Fibroblast of the aortic adventitia (primary cell): ENCODE measurements around the gene RAP1GAP2. TPM values are rescaled to one million over a fixed set of nuclear protein-coding genes. Genes with fewer than 3 reads are reported as not detected.

Experiments used
- DNase-seq: peaks from one replicate; pipeline ENCODE4 v3.0.0-alpha.2; 2010; ENCODE audit warnings: low read depth
- H3K4me3 ChIP-seq: 2 replicates; pipeline ENCODE4 v1.5.1; 2011; ENCODE audit warnings: low read depth, mild to moderate bottlenecking, control low read depth, low read length, moderate library complexity
- CTCF ChIP-seq: IDR thresholded peaks from 2 replicates; pipeline ENCODE4 v1.5.1; 2011; ENCODE audit warnings: mild to moderate bottlenecking, low read length, control low read depth, inconsistent platforms; ENCODE audit not compliant: insufficient read depth
- total RNA-seq: library from RNA; depleted of rRNA; stranded (reverse); fragments of >200 nt; gene quantifications from 2 replicates; pipeline ENCODE4 v1.2.3, GENCODE V29; 2012; ENCODE audit warnings: low replicate concordance

RAP1GAP2 gene
- total RNA-seq, 1 donor = 5.0 TPM

- DNase-seq = no peak
- H3K4me3 ChIP-seq = no peak overlapping the region
- no peak for TF ChIP-seq CTCF
These were observed 55.4 kb downstream of the RAP1GAP2 start for GRCh38 chr17:2851615-2852014.

- no peak overlapping the region for H3K4me3 ChIP-seq
- no peak for TF ChIP-seq CTCF
- no peak for DNase-seq
These were observed 56.0 kb downstream of the RAP1GAP2 start for GRCh38 chr17:2852221-2852620.

DNA sequence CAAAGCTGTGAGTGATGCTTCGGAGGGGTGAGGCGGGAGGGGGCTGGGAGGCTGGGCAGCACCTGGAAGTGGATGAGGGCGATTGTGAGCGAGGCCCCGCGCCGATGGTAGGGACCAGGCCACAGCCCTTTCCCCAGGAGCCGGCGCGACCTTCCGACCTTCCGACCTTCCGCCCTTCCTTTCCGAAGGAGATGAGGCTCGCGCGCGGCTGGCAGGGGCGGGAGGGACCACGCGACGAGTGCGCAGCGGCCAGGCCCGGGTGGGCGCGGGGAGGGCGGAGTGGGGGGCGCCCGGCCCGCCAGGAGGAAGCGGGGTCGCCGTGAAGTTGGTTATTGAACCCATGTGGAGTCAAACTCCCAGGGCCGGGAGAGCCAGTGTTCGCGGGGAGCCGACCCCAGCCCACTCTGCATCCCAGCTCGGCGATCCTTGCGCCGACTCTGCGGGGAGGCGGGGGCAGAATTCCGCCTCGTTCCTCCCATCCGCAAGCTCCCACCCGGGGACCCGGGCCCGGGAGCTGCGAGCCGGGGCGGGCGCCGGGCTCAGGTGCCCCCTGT, 56.6 kb downstream of the RAP1GAP2 start:
- no peak for TF ChIP-seq CTCF
- peak overlapping the region; percentile 51 for H3K4me3 ChIP-seq
- DNase-seq = no peak

DNA sequence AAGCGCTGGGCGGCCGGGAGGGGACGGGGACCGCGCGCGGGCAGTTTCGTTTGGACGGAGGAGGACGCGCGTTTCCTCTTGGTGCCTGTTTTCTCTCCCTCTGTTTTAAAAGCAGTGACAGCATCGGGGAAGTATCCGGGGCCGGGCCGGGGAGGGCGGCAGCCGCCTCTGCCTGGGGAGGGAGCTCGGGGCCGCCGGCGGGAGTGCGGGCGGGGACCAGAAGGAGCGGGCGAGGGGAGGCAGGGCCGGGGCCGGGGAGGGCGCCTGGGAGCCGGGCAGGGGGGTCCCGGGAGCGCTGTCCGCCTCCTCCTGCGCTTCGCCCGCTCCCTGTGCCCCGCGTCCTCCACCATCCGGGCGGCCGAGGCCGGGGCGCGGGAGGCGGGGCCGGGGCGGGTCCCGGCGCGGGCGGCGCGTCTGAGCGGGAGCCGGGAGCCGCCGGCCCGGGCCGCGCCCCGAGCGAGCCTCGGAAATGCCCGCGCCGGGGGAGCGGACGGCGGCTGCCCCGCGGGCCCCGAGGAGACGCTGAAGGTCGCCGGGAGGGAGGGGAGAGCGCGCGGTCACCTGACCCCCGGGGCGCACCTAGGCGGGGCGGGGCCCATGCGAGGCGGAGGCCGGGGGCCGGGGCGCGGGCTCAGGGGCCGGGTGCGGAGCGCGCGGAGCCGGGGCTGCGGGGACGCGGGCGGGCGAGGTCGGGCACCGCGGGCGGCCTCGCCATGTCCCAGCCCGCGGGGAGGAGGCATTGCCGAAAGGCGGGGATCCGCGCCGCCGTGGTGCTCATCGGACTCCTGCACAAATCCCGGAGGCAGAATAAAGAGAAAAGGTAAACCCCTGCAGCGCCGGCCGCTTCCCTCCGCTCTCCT, 57.3 kb downstream of the RAP1GAP2 start:
- peak; percentile 15 for DNase-seq
- no peak for TF ChIP-seq CTCF

DNA sequence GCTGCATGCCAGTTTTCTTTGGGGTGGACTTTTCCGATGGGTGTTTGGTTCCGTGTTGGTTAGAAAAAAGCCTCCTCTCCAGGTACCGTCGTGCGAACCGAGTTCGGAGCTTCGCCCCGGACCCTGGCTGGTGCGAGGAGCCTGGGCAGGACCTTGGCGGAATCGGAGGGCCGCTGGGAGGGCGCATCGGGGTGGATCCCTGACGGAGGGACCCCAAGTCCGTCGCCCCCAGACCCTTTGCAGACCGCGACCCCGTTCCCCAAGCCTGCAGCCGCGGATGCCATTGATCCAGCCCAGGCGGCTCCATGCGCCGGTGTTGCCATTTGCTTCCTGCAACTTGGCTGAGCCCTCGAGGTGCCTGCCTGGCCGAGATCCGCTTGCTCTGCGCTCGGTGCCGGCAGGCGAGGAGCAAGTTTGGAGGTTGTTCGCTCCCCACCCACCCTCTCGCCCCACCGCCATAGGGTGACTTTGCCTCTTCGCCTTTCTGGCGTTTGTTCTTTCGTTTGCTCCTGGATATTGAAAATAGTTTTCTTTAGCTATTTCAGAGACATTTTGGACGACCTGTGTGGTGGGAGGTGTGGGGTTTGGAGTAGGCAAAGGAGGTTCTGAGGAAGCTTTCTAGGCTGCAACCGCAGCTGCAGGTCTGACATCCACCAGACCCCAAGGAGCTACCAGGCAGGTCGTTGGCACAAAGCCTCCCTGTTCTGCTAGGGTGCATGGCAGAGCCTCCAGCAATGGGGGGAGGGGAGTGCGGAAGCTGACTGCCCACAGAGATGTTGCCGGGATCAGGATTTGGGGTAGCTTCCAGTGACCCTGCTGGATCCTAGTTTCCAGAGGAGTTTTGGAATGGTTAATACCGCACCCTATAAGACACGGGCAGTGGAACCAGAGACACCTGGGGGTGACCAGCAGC, 58.2 kb downstream of the RAP1GAP2 start:
- no peak for TF ChIP-seq CTCF
- H3K4me3 ChIP-seq = peak overlapping the region; percentile 55
- no peak for DNase-seq

More for the DNA sequence above, 57.3 kb downstream of the RAP1GAP2 start:
- peak overlapping the region; percentile 55 for H3K4me3 ChIP-seq

DNA sequence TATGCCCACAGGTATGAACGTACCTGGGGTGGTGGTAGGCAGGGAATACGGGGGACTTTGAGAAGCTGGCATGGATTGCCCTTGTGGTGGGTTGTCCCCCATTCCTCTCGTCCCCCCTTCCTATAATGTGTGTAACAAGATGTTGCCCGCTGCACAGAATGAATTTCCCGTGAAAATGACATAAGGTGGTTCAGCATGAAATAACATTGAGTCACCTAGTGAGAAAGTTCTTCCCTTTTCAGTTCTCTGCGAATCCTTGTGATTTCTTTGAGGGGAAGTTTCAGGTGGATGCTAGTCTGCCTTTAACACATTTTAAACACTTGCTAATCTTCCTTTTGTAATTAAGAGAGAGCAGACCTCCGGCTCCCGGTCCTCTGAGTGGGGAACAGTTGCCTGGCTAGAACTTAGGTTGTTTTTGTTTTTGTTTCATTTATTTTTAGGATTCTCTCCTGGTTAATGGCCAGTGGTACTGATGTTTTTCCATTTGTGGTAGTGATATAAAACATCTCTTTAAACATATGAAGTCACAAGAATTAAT, 58.9 kb downstream of the RAP1GAP2 start:
- no peak for DNase-seq
- no peak for TF ChIP-seq CTCF

More for the DNA sequence above, 58.9 kb downstream of the RAP1GAP2 start:
- H3K4me3 ChIP-seq = no peak overlapping the region
